ENCODE data around the gene FBXO34.
A peak's percentile ranks its signal among the peaks of the same experiment; 100 is the strongest.

FBXO34 gene

GRCh38 chr14:55347040-55347439 is 75.8 kb downstream of the FBXO34 start:
- DNase-seq (ENCODE audit: low read depth) = no peak

- DNase-seq (ENCODE audit: low read depth) = no peak
Measured at GRCh38 chr14:55347748-55348147, 76.5 kb downstream of the FBXO34 start.

DNA sequence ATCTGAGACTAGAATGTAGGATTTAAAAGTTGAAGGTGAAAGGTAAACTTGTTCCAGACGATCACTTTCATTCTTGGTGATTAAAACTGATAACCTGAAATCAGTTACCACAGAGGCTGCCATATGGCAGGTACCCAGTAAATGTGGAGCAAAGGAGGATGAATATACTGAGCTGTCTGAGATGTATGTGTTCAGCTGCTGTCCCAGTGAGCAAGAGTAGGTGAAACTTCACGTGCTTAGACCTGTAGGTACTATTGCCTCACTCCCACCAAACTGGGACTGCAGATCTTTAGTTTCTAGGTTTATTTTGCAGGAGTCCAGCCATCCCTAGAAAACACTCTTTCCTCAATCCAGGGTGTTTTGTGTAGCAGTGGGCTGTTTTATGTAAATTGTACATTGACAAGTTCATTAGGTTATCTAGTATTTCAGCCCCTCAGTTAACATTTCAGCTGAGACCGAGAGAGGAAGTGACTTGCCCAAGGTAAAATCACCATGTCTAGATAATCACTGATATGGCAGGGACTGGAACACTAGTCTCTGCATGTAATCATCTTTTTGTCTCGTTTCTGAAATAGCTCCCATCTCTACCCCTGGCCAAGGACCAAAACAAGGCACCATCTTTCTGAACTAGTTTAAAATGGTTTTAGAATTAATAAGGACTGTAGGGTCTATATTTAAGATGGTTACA is 77.7 kb downstream of the FBXO34 start:
- DNase-seq (ENCODE audit: low read depth) = no peak

GRCh38 chr14:55349565-55349964 is 78.3 kb downstream of the FBXO34 start:
- no peak for DNase-seq (ENCODE audit: low read depth)

DNA sequence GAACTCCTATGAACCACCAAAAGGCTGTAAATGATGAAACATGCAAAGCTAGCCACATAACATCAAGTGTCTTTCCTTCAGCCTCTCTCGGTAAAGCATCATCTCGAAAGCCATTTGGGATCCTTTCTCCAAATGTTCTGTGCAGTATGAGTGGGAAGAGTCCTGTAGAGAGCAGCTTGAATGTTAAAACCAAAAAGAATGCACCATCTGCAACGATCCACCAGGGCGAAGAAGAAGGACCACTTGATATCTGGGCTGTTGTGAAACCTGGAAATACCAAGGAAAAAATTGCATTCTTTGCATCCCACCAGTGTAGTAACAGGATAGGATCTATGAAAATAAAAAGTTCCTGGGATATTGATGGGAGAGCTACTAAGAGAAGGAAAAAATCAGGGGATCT is 79.2 kb downstream of the FBXO34 start:
- DNase-seq (ENCODE audit: low read depth) = no peak

DNA sequence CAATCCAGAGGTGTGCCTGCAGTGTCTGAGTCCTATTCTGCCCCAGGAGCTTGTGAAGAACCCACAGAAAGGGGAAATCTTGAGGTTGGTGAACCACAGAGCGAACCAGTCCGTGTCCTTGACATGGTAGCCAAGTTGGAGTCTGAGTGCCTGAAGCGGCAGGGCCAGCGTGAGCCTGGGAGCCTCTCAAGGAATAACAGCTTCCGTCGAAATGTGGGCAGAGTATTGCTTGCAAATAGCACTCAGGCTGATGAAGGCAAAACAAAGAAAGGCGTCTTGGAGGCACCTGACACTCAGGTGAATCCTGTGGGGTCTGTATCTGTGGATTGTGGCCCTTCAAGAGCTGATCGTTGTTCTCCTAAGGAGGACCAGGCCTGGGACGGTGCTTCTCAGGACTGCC is 79.9 kb downstream of the FBXO34 start:
- no peak for DNase-seq (ENCODE audit: low read depth)

DNA sequence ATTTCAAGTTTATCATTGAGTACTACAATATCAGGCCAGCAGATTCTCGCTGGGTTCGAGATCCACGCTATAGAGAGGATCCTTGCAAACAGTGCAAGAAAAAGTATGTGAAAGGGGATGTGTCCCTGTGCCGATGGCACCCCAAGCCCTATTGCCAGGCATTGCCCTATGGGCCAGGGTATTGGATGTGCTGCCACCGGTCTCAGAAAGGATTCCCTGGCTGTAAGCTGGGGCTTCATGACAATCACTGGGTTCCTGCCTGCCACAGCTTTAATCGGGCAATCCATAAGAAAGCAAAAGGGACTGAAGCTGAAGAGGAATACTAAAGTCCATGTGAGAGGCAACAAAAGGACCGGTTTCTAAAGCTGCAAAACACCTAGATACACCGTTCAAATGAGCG is 81.0 kb downstream of the FBXO34 start:
- no peak for DNase-seq (ENCODE audit: low read depth)

GRCh38 chr14:55353686-55354467 is 82.7 kb downstream of the FBXO34 start:
- DNase-seq (ENCODE audit: low read depth) = no peak

DNA sequence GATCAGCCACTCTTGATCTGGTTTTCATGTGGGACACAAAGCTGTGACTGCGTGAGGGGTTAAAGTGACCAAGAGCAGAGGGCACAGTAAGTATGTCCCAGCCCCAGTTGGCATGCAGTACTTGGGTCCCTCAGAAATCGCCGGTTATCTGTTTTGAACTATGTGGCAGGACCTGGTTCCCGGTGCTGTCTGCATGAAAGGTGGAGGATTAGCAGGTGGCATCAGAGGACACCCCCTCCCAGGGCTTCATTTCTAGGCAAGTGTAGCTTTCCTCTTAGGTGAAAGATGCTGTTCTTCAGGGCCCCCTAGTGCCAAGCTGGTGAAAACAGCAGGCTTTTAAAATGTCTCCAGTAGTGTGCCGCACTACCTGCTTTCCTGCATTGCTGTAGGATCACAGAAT is 83.3 kb downstream of the FBXO34 start:
- peak; percentile 33 for DNase-seq (ENCODE audit: low read depth)

- DNase-seq (ENCODE audit: low read depth) = no peak
Measured at GRCh38 chr14:55355922-55356321, 84.7 kb downstream of the FBXO34 start.

- DNase-seq (ENCODE audit: low read depth) = no peak
Measured at GRCh38 chr14:55356913-55357312, 85.7 kb downstream of the FBXO34 start.

GRCh38 chr14:55359307-55359706 is 88.1 kb downstream of the FBXO34 start:
- no peak for DNase-seq (ENCODE audit: low read depth)

DNA sequence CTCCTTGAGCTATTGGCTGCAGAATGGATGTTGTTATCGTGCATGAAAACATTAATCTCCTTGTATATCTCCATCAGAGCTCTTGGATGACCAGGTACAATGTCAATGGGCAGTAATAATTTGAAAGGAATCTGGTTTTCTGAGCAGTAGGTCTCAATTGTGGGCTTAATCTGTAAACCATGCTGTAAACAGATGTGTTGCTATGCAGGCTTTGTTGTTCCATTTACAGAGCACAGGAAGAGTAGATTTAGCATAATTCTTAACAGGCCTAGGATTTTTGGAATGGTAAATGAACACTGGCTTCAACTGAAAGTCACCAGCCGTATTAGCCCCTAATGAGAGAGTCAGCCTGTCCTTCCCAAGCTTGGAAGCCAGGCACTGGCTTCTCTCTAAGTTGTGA is 90.0 kb downstream of the FBXO34 start:
- DNase-seq (ENCODE audit: low read depth) = no peak

DNA sequence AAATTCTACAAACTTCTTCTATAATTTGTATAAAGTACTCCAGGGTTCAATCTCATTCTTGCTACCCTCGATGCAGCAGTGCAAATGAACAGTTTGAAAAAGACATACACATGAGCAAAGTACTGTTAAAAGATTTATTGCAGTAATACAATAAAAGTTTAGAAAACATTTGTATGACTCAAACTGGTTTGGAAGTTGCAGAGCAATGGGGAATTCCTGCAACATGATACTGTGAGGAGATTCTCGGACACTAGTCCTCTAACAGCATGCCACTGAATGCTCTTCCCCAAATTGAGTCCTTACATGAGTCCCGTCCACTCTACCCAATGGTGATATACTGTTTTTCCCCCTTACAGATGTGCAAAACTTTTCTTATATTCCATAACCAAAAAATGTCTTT is 95.0 kb downstream of the FBXO34 start:
- DNase-seq (ENCODE audit: low read depth) = no peak

- DNase-seq (ENCODE audit: low read depth) = no peak
Measured at GRCh38 chr14:55370883-55371455, 99.7 kb downstream of the FBXO34 start.

GRCh38 chr14:55372423-55372822 is 101.2 kb downstream of the FBXO34 start:
- no peak for DNase-seq (ENCODE audit: low read depth)

- no peak for DNase-seq (ENCODE audit: low read depth)
Measured at GRCh38 chr14:55372825-55373224, 101.6 kb downstream of the FBXO34 start.

GRCh38 chr14:55373784-55374705 is 102.8 kb downstream of the FBXO34 start:
- DNase-seq (ENCODE audit: low read depth) = no peak

DNA sequence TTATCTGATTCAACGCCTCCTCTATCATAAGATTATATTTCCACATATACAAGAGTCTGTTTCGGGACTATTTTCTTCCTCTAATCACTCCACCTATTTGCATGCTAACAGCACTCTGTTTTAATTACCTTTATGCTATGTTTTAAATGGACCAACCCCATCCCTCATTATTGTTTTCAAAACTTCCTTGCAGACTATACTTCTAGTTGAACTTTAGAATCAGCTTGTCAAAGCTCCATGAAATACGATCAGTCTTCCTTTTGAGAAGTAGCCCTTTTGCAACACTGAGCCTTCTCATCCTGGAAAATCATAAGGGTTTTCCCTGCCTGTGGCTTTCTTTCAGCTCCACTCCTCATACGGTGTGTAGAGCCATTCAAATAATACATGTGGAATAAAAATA is 103.5 kb downstream of the FBXO34 start:
- no peak for DNase-seq (ENCODE audit: low read depth)

GRCh38 chr14:55377236-55377635 is 106.0 kb downstream of the FBXO34 start:
- DNase-seq (ENCODE audit: low read depth) = no peak

GRCh38 chr14:55381040-55381439 is 109.8 kb downstream of the FBXO34 start:
- DNase-seq (ENCODE audit: low read depth) = no peak

DNA sequence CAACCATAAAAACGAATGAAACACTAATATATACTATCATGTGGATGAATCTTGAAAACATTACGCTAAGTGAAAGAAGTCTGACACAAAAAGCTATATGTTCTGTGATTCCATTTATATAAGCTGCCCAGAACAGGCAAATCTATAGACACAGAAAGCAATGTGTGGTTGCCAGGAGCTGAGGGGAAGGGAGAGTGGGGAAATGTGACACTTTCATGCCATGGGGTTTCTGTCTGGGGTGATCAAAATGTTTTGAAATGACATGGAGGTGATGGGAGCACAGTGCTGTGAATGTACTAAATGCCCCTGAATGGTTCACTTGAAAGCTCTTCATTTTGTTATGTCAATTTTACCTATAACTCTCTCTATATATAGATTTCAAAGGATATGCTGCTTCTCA is 110.3 kb downstream of the FBXO34 start:
- DNase-seq (ENCODE audit: low read depth) = no peak
